ENCODE measurements around the gene DOCK3.

GRCh38 chr3:50648313-50648712 is 26.4 kb upstream of the DOCK3 start:
- TF ChIP-seq, protein P1, sequence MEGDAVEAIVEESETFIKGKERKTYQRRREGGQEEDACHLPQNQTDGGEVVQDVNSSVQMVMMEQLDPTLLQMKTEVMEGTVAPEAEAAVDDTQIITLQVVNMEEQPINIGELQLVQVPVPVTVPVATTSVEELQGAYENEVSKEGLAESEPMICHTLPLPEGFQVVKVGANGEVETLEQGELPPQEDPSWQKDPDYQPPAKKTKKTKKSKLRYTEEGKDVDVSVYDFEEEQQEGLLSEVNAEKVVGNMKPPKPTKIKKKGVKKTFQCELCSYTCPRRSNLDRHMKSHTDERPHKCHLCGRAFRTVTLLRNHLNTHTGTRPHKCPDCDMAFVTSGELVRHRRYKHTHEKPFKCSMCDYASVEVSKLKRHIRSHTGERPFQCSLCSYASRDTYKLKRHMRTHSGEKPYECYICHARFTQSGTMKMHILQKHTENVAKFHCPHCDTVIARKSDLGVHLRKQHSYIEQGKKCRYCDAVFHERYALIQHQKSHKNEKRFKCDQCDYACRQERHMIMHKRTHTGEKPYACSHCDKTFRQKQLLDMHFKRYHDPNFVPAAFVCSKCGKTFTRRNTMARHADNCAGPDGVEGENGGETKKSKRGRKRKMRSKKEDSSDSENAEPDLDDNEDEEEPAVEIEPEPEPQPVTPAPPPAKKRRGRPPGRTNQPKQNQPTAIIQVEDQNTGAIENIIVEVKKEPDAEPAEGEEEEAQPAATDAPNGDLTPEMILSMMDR (IDR thresholded peaks at IDR 0.05; ENCODE audit: low read depth, low read length, poor library complexity, severe bottlenecking) = no peak
- no peak for TF ChIP-seq EZH2phosphoT487 (IDR thresholded peaks at IDR 0.05; ENCODE audit: borderline replicate concordance, low read length)

Measured in DOHH2 (cell line).